GM13977 (cell line): ENCODE results near the gene AOX1.

Experiments
- DNase-seq: peaks from one replicate; pipeline ENCODE4 v3.0.0; 2012; ENCODE audit warnings: low spot score
- CTCF ChIP-seq: IDR thresholded peaks from 2 replicates; pipeline ENCODE4 v1.5.1; 2012; ENCODE audit warnings: mild to moderate bottlenecking, control low read depth; ENCODE audit not compliant: insufficient read depth; ENCODE audit errors: extremely low read depth, missing control alignments
- in situ Hi-C: fragments of 300-500 bp; cut with MboI; formaldehyde crosslinking; loops from one replicate; pipeline ENCODE4 v1.12.0; 2022; ENCODE audit warnings: low sequenced_read_pairs, low pct_unique_long_range_greater_than_20kb, mixed read lengths, inconsistent platforms; ENCODE audit not compliant: unreplicated experiment

The AOX1 gene

DNA sequence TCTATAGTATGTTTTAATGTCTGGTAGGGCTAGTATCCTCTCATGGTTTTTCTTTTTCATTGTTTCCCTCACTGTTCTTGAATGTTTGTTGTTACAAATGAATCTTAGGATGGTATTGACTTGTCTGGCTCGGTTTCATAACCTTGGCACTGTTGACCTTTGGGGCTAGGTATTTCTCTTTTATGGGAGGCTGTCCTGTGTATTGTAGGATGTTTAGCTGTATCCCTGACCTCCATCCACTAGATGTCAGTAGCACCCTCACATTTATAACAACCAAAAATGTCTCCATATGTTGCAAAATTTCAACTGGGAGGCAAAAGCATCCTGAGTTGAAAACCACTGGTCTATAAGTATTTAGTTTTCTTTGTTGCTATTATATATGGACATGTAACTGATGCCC, 7.0 kb upstream of the AOX1 start:
- in situ Hi-C loops = no loop called here
- DNase-seq = no peak
- TF ChIP-seq CTCF = peak; percentile 42

DNA sequence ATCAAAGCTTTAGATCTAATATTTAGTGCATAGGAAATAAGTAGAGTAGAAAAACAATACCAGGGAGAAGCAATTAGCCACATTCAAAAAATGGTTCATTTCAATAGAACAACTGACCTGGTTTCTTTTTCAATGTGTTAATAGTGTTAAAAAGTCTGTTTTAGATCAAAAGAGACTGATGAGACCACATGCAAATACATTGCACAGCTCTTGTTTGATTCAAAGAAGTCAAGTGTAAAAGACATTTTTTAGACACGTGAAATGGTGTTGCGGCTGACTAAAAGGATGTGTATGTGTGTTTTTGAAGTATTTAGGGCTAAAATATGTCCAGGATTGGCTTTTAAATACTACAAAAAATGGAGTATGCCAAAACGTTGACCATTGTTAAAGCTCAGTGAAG, 1.2 kb upstream of the AOX1 start:
- in situ Hi-C loops = no loop called here
- no peak for TF ChIP-seq CTCF
- peak; percentile 38 for DNase-seq

GRCh38 chr2:200585340-200585729, 479 bp upstream of the AOX1 start:
- in situ Hi-C loops = no loop called here
- TF ChIP-seq CTCF = no peak

GRCh38 chr2:200586644-200586975, 796 bp downstream of the AOX1 start:
- DNase-seq = no peak
- in situ Hi-C loops = no loop called here
- TF ChIP-seq CTCF = no peak

More at GRCh38 chr2:200585340-200585729, 479 bp upstream of the AOX1 start:
- no peak for DNase-seq

DNA sequence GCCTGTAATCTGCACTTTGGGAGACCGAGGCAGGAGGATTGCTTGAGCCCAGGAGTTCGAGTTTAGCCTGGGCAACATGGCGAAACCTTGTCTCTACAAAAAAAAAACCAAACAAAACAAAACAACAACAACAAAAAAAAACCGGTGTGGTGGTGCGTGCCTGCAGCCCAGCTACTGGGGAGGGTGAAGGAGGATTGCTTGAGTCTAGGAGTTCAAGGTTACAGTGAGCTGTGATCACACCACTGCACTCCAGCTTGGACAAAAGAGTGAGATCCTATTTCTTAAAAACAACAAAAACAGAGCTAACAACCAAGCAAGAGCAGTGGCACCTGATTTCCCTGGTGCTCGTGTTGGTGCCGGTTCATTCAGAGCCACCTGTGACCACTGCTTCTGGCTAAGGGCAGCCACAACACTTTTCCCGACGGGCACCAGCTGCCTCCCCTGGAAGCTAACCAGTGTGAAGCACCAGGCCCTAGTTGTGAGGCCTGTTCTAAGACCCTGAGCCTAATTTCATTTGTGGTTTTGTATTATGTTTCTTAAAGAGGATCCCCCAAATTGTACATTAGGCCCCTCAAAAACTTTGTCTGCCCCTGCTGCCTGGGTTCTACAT, 1.3 kb downstream of the AOX1 start:
- DNase-seq = no peak
- in situ Hi-C loops = no loop called here
- TF ChIP-seq CTCF = no peak

DNA sequence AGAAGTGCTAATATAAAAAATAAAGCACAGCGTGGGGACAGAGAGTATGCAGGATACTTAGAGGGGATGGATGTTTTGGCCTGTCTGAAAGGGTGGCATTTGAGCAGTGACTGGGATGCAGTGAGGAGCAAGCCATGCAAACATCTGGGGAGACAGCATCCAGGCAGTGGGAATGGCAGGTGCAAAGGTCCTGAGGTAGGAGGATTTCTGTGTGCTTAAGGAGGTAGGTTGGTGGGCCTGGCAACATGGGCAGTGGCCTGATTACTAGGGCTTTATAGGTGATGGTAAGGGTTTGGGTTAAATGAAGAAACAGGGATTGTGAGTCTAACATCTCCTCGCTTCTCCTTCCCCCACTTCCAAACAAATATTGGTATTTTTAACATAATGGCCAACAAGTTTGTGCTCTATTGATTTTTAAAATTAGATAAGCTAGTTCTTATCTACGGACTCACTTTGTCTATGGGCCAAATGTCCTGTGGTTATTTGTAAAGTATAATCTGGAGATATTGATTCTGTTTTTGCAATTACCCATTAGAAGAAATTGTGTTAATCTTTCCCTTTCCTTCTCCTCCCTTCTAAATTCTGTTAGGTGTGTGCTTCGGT, 2.4 kb downstream of the AOX1 start:
- TF ChIP-seq CTCF = no peak
- DNase-seq = no peak
- in situ Hi-C loops = no loop called here
